Measurements from ENCODE around the gene CAPN10.

DNA sequence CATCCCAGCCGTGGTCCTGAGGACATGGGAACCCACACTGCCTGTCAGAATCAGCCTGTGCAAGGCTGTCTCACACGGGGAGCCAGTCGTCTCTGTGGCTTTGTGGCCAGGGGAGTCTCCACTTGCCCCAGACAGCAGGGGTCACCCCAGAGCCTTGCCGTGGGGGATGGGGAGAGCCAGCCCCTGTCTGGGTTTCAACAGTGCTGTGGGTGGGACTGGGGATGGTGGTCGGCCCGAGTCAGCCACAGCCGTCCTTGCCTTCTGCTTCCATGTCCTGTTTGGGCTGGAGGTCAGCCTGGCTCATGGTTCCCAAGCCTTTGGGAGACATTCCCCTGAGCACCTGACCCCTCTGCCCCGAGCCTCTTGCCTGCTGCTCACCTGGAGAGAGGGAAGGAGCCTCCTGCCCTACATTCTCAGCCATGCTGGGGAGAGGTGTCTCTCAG lies 58.3 kb downstream of the CAPN10 start:
- TF ChIP-seq RFX5 (IDR thresholded peaks at IDR 0.05): no peak
- no peak for TF ChIP-seq POLR2A (IDR thresholded peaks at IDR 0.05; ENCODE audit: low read length)
- TF ChIP-seq EP300 (IDR thresholded peaks at IDR 0.05): no peak
- TF ChIP-seq, protein P1, sequence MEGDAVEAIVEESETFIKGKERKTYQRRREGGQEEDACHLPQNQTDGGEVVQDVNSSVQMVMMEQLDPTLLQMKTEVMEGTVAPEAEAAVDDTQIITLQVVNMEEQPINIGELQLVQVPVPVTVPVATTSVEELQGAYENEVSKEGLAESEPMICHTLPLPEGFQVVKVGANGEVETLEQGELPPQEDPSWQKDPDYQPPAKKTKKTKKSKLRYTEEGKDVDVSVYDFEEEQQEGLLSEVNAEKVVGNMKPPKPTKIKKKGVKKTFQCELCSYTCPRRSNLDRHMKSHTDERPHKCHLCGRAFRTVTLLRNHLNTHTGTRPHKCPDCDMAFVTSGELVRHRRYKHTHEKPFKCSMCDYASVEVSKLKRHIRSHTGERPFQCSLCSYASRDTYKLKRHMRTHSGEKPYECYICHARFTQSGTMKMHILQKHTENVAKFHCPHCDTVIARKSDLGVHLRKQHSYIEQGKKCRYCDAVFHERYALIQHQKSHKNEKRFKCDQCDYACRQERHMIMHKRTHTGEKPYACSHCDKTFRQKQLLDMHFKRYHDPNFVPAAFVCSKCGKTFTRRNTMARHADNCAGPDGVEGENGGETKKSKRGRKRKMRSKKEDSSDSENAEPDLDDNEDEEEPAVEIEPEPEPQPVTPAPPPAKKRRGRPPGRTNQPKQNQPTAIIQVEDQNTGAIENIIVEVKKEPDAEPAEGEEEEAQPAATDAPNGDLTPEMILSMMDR (IDR thresholded peaks at IDR 0.05): no peak
- TF ChIP-seq ZFP36 (IDR thresholded peaks at IDR 0.05; ENCODE audit: borderline replicate concordance, partially characterized antibody): no peak
- TF ChIP-seq, protein P2, sequence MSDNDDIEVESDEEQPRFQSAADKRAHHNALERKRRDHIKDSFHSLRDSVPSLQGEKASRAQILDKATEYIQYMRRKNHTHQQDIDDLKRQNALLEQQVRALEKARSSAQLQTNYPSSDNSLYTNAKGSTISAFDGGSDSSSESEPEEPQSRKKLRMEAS (IDR thresholded peaks at IDR 0.05): no peak
- TF ChIP-seq, protein P3, sequence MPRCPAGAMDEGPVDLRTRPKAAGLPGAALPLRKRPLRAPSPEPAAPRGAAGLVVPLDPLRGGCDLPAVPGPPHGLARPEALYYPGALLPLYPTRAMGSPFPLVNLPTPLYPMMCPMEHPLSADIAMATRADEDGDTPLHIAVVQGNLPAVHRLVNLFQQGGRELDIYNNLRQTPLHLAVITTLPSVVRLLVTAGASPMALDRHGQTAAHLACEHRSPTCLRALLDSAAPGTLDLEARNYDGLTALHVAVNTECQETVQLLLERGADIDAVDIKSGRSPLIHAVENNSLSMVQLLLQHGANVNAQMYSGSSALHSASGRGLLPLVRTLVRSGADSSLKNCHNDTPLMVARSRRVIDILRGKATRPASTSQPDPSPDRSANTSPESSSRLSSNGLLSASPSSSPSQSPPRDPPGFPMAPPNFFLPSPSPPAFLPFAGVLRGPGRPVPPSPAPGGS (IDR thresholded peaks at IDR 0.05): no peak
- no peak for TF ChIP-seq MAZ (IDR thresholded peaks at IDR 0.05; ENCODE audit: borderline replicate concordance, low read depth, low read length)
- no peak for TF ChIP-seq JUNB (IDR thresholded peaks at IDR 0.05)
- no peak for TF ChIP-seq BHLHE40 (IDR thresholded peaks at IDR 0.05; ENCODE audit: low read depth, low read length)
- TF ChIP-seq PHF8 (IDR thresholded peaks at IDR 0.05; ENCODE audit: borderline replicate concordance, low read depth): no peak
- TF ChIP-seq, protein P4, sequence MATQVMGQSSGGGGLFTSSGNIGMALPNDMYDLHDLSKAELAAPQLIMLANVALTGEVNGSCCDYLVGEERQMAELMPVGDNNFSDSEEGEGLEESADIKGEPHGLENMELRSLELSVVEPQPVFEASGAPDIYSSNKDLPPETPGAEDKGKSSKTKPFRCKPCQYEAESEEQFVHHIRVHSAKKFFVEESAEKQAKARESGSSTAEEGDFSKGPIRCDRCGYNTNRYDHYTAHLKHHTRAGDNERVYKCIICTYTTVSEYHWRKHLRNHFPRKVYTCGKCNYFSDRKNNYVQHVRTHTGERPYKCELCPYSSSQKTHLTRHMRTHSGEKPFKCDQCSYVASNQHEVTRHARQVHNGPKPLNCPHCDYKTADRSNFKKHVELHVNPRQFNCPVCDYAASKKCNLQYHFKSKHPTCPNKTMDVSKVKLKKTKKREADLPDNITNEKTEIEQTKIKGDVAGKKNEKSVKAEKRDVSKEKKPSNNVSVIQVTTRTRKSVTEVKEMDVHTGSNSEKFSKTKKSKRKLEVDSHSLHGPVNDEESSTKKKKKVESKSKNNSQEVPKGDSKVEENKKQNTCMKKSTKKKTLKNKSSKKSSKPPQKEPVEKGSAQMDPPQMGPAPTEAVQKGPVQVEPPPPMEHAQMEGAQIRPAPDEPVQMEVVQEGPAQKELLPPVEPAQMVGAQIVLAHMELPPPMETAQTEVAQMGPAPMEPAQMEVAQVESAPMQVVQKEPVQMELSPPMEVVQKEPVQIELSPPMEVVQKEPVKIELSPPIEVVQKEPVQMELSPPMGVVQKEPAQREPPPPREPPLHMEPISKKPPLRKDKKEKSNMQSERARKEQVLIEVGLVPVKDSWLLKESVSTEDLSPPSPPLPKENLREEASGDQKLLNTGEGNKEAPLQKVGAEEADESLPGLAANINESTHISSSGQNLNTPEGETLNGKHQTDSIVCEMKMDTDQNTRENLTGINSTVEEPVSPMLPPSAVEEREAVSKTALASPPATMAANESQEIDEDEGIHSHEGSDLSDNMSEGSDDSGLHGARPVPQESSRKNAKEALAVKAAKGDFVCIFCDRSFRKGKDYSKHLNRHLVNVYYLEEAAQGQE (IDR thresholded peaks at IDR 0.05): no peak
- TF ChIP-seq NPAS2 (CRISPR knock-in tag; IDR thresholded peaks at IDR 0.05; ENCODE audit: borderline replicate concordance): no peak
